Measurements from ENCODE around the gene BRSK1.

BRSK1 gene

DNA sequence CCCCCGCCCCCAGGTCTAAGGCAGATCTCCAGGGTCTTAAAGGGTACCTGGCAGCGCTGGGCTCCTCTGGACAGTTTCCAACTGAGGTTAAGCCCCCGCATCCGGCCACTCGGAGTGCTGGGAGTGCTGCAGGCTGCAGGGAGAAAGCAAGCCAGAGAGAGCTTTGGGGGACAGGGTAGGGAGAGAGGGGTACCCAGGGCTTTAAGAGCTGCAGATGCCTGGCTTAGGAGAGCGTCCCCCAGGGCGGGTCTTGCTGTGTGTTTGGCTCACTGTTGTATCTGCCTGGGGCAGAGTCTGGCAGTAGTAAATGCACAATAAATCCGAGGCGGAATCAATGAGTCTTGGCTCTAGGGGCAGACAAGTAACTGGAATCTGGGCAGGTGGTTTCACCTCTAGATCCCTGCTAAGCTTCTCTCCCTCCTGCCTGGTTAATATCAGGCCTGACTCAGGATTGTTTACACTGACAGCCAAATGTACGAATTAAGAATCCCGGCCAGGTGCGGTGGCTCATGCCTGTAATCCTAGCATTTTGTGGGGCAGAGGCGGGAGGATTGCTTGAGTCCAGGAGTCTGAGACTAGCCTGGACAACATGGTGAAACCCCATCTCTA lies 71.5 kb downstream of the BRSK1 start:
- no peak for DNase-seq

DNA sequence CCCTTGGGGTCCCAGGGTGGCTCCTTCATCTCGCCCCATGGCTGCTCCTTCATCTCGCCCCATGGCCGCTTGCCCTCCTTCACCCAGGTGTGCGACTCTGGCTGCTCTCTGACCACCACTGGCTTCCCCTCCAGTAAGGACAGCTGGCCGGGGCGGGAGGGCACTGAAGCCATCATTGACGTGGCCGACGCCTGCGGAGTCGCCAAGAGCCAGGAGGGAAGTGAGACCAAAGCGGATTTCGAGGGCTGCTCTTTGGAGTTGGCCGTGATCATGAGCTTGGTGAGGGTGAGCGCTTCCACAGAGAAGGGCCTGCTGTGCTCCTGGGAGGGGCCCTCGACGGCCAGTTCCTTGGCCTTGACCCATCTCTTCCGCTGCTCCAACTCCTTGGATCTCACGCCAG lies 74.7 kb downstream of the BRSK1 start:
- DNase-seq: no peak

DNA sequence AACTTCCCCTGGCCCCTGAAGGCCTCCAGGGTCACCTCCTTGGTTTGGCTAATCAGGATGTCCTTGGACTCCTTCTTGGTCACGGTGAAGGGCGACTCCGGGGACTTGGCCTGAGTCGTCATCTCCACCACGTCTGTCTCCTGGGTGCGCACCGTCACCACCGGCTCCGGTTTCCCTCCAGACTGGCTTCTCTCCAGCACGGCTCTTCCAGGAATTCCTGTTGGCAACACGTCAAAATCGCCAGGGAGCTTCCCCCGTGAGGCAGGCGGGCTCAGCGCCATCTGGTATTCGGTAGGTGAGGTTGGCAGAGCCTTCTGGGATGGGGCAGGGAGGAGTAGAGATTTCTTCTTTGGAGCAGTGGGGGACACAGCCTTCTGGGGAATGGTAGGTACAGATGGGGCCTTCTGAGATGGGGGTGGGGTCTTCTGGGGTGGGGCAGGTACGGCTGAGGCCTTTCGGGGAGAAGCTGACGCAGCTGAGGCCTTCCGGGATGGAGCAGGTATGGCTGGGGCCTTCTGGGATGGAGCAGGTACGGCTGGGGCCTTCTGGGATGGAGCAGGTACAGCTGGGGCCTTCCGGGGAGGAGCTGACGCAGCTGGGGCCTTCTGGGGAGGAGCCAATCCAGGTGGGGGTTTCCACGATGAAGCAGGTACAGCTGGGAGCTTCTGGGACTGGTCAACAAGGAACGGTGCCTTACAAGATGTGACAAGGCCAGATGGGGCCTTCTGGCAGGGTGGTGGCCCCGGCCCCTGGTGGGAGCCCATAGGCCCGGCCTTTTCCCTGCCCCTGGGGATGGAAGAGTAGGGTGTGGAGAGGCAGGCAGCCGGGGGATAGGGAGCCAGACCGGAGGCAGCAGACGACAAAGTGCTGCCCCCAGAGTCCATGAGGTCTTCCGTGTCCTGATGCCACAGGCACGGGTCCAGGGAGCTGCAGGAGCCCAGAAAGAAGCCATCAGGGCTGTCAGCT lies 75.4 kb downstream of the BRSK1 start:
- no peak for DNase-seq

DNA sequence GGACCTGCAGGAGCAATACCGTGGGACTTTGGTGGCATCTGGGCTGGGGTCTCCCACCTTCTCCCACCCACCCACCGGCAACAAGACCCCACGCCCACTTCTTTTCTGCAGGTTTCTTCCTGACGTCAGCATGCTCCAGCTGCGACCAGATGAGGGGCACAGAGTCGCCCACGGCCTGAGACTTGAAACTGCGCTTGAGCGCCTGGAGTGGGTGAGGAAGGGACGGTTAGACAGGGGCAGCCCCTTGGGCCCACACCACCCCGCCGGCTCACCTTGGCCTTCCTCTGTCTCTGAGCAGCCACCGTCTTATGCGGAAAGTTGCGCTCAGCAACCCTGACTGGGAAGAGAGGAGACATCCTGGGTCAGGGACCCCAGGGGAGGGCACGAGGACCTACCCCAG lies 77.1 kb downstream of the BRSK1 start:
- no peak for DNase-seq
